H9 (cell line): ENCODE measurements around the gene NCKAP5. TPM values are rescaled to one million over a fixed set of nuclear protein-coding genes. Genes with fewer than 3 reads are reported as not detected.

ENCODE experiments used
- DNase-seq: peaks from one replicate; pipeline ENCODE4 v3.0.0-alpha.2; 2017
- H2AFZ ChIP-seq: one replicate; pipeline ENCODE4 v1.6.1; 2013; ENCODE audit warnings: mild to moderate bottlenecking, low read length, control low read depth, moderate library complexity
- H2AK5ac ChIP-seq: 2 replicates; pipeline ENCODE4 v1.6.1; 2013; ENCODE audit warnings: low read length, control low read depth, mixed read lengths; ENCODE audit not compliant: insufficient read length
- H2BK120ac ChIP-seq: one replicate; pipeline ENCODE4 v1.6.1; 2013; ENCODE audit warnings: low read depth, mild to moderate bottlenecking, low read length, control low read depth, inconsistent platforms; ENCODE audit not compliant: poor library complexity, severe bottlenecking
- H2BK12ac ChIP-seq: 2 replicates; pipeline ENCODE4 v1.6.1; 2013; ENCODE audit warnings: low read length, control low read depth, mixed read lengths, low read depth; ENCODE audit not compliant: insufficient read length
- H2BK15ac ChIP-seq: 2 replicates; pipeline ENCODE4 v1.6.1; 2013; ENCODE audit warnings: low read depth, low read length, control low read depth
- H2BK20ac ChIP-seq: one replicate; pipeline ENCODE4 v1.6.1; 2013; ENCODE audit warnings: low read depth, mild to moderate bottlenecking, low read length, control low read depth, inconsistent platforms; ENCODE audit not compliant: poor library complexity, severe bottlenecking
- H2BK5ac ChIP-seq: 2 replicates; pipeline ENCODE4 v1.6.1; 2013; ENCODE audit warnings: low read length, control low read depth, mixed read lengths; ENCODE audit not compliant: insufficient read length
- H3K14ac ChIP-seq: 2 replicates; pipeline ENCODE4 v1.6.1; 2013; ENCODE audit warnings: low read length, control low read depth; ENCODE audit not compliant: insufficient read depth
- H3K18ac ChIP-seq: 2 replicates; pipeline ENCODE4 v1.6.1; 2013; ENCODE audit warnings: low read depth, mild to moderate bottlenecking, mixed read lengths, low read length, control low read depth; ENCODE audit not compliant: insufficient read length
- H3K23ac ChIP-seq: 2 replicates; pipeline ENCODE4 v1.6.1; 2013; ENCODE audit warnings: low read length, control low read depth, mixed read lengths, low read depth; ENCODE audit not compliant: insufficient read length
- H3K23me2 ChIP-seq: 2 replicates; pipeline ENCODE4 v1.6.1; 2013; ENCODE audit warnings: low read depth, mild to moderate bottlenecking, mixed read lengths, low read length, control low read depth; ENCODE audit not compliant: insufficient read length, poor library complexity, severe bottlenecking
- H3K27ac ChIP-seq: 2 replicates; pipeline ENCODE4 v1.5.1; 2013; ENCODE audit warnings: low read length, control low read depth, mixed read lengths, low read depth; ENCODE audit not compliant: insufficient read length
- H3K27me3 ChIP-seq: 2 replicates; pipeline ENCODE4 v1.6.1; 2013; ENCODE audit warnings: low read length, control low read depth, inconsistent platforms; ENCODE audit not compliant: insufficient read depth
- H3K4ac ChIP-seq: 2 replicates; pipeline ENCODE4 v1.6.1; 2013; ENCODE audit warnings: low read depth, mild to moderate bottlenecking, control low read depth, inconsistent platforms, low read length, moderate library complexity
- H3K4me1 ChIP-seq: 2 replicates; pipeline ENCODE4 v1.6.1; 2013; ENCODE audit warnings: low read length, control low read depth, inconsistent platforms; ENCODE audit not compliant: insufficient read depth
- H3K4me2 ChIP-seq: 2 replicates; pipeline ENCODE4 v1.6.1; 2013; ENCODE audit warnings: low read length, control low read depth, mixed read lengths; ENCODE audit not compliant: insufficient read length, insufficient read depth
- H3K56ac ChIP-seq: 2 replicates; pipeline ENCODE4 v1.6.1; 2013; ENCODE audit warnings: low read depth, mild to moderate bottlenecking, mixed read lengths, low read length, control low read depth; ENCODE audit not compliant: insufficient read length
- H3K79me1 ChIP-seq: 2 replicates; pipeline ENCODE4 v1.6.1; 2013; ENCODE audit warnings: low read depth, mild to moderate bottlenecking, moderate library complexity, low read length, control low read depth, inconsistent platforms; ENCODE audit not compliant: insufficient read depth, poor library complexity, severe bottlenecking
- H3K79me2 ChIP-seq: 2 replicates; pipeline ENCODE4 v1.6.1; 2013; ENCODE audit warnings: low read length, control low read depth, inconsistent platforms; ENCODE audit not compliant: insufficient read depth
- H3K9ac ChIP-seq: 2 replicates; pipeline ENCODE4 v1.6.1; 2013; ENCODE audit warnings: low read length, control low read depth, mixed read lengths; ENCODE audit not compliant: insufficient read length; ENCODE audit errors: extremely low read depth
- H3K9me3 ChIP-seq: one replicate; pipeline ENCODE4 v1.6.1; 2013; ENCODE audit warnings: low read depth, low read length, inconsistent platforms; ENCODE audit not compliant: control insufficient read depth
- H3T11ph ChIP-seq: one replicate; pipeline ENCODE4 v1.6.1; 2013; ENCODE audit warnings: mild to moderate bottlenecking, low read length, control low read depth, inconsistent platforms
- H4K20me1 ChIP-seq: one replicate; pipeline ENCODE4 v1.6.1; 2013; ENCODE audit not compliant: control insufficient read depth, insufficient read length, insufficient read depth
- H4K5ac ChIP-seq: 2 replicates; pipeline ENCODE4 v1.6.1; 2013; ENCODE audit warnings: low read depth, mild to moderate bottlenecking, mixed read lengths, low read length, control low read depth; ENCODE audit not compliant: insufficient read length
- H4K8ac ChIP-seq: replicated peaks from 2 replicates; pipeline ENCODE4 v1.6.1; 2013; ENCODE audit warnings: low read length, control low read depth, mixed read lengths, low read depth; ENCODE audit not compliant: insufficient read length
- H4K91ac ChIP-seq: 2 replicates; pipeline ENCODE4 v1.6.1; 2013; ENCODE audit warnings: low read depth, mild to moderate bottlenecking, moderate library complexity, mixed read lengths, low read length, control low read depth; ENCODE audit not compliant: insufficient read length
- H3K27ac Mint-ChIP-seq, 3 experiments: 2 replicates in 2 of 3; 3 replicates in 1 of 3; pipeline ENCODE4 v1.8.0; 2020 to 2021; ENCODE audit warnings: mixed read lengths in 3 of 3, mild to moderate bottlenecking in 1 of 3, moderate library complexity in 1 of 3
- H3K27me3 Mint-ChIP-seq: 2 replicates; pipeline ENCODE4 v1.8.0; 2021; ENCODE audit warnings: low read depth, mild to moderate bottlenecking, moderate library complexity, mixed read lengths
- H3K36me3 Mint-ChIP-seq, 3 experiments: 2 replicates in 2 of 3; 3 replicates in 1 of 3; pipeline ENCODE4 v1.8.0; 2020 to 2021; ENCODE audit warnings: low read depth in 3 of 3, mixed read lengths in 3 of 3; ENCODE audit not compliant: insufficient read depth in 1 of 3
- H3K4me1 Mint-ChIP-seq, 2 experiments: 2 replicates each; pipeline ENCODE4 v1.8.0; 2020; ENCODE audit warnings: mixed read lengths in 2 of 2
- H3K4me3 Mint-ChIP-seq, 2 experiments: 2 replicates in 1 of 2; 3 replicates in 1 of 2; pipeline ENCODE4 v1.8.0; 2020 to 2021; ENCODE audit warnings: mild to moderate bottlenecking in 2 of 2, mixed read lengths in 2 of 2, moderate library complexity in 1 of 2
- H3K9me3 Mint-ChIP-seq, 2 experiments: 2 replicates in 1 of 2; 3 replicates in 1 of 2; pipeline ENCODE4 v1.8.0; 2020; ENCODE audit warnings: mild to moderate bottlenecking in 2 of 2, mixed read lengths in 2 of 2, moderate library complexity in 1 of 2
- CTCF ChIP-seq: fragments of 200-600 bp; sonication (generic); conservative IDR thresholded peaks from 3 replicates; pipeline ENCODE4 v1.8.0; 2021; ENCODE audit warnings: antibody characterized with exemption, mild to moderate bottlenecking
- whole genome bisulfite sequencing: extraction: QIAGEN DNeasy Blood & Tissue Kit; methylation state at CpG from one replicate; pipeline ENCODE4 v1.1.7; 2013; ENCODE audit warnings: missing lambda C conversion rate, low lambda C conversion rate, mixed read lengths; ENCODE audit not compliant: insufficient read length; ENCODE audit errors: extremely low coverage; 5-methylcytosine and 5-hydroxymethylcytosine counted together
- total RNA-seq: library from RNA; stranded (reverse); gene quantifications from 2 replicates; pipeline ENCODE4 v1.2.1, GENCODE V29; 2021

NCKAP5 gene
- total RNA-seq, 1 experiment from 2014 or later: 0.26 TPM

- no peak for TF ChIP-seq CTCF
- Histone ChIP-seq H3K27me3 (no peaks in the 10 kb centered on the region), H2BK12ac (no peak overlapping the region), H2BK20ac (no peak overlapping the region), H3K23me2 (no peaks in the 10 kb centered on the region), H4K20me1 (no peaks in the 10 kb centered on the region), H4K91ac (no peak overlapping the region), H3K9me3 (no peaks in the 10 kb centered on the region), H3K79me2 (no peaks in the 10 kb centered on the region), H2BK120ac (no peak overlapping the region), H3K4me2 (no peak overlapping the region), H4K8ac (no peak overlapping the region), H3K4ac (no peak overlapping the region), H3K4me1 (no peaks in the 10 kb centered on the region), H3K18ac (no peak overlapping the region), H3K9ac (no peak overlapping the region), H4K5ac (no peak overlapping the region), H3K23ac (no peak overlapping the region), H3K56ac (no peak overlapping the region), H2AK5ac (no peak overlapping the region), H3T11ph (no peak overlapping the region), H2BK15ac (no peak overlapping the region), H3K14ac (no peak overlapping the region), H3K27ac (no peak overlapping the region), H2BK5ac (no peak overlapping the region), H3K79me1 (no peaks in the 10 kb centered on the region), H2AFZ (no peak overlapping the region)
- Mint-ChIP-seq H3K9me3 (no peaks in the 10 kb centered on the region), H3K4me3 (no peak overlapping the region), H3K27me3 (no peaks in the 10 kb centered on the region), H3K36me3 (no peaks in the 10 kb centered on the region; a peak in 1 of 7 replicates), H3K4me1 (no peaks in the 10 kb centered on the region), H3K27ac (no peak overlapping the region)
- WGBS: no CpG with 5 or more reads among the region's 3 CpGs
- no peak for DNase-seq
Observed at GRCh38 chr2:133459590-133459989, 108.7 kb downstream of the NCKAP5 start.
